ENCODE data around the gene MTHFR. TPM values are rescaled to one million over a fixed set of nuclear protein-coding genes. Genes with fewer than 3 reads are reported as not detected.

Gene MTHFR
- total RNA-seq, 2 experiments from 2014 or later, result 7.1 to 7.9 TPM

DNA sequence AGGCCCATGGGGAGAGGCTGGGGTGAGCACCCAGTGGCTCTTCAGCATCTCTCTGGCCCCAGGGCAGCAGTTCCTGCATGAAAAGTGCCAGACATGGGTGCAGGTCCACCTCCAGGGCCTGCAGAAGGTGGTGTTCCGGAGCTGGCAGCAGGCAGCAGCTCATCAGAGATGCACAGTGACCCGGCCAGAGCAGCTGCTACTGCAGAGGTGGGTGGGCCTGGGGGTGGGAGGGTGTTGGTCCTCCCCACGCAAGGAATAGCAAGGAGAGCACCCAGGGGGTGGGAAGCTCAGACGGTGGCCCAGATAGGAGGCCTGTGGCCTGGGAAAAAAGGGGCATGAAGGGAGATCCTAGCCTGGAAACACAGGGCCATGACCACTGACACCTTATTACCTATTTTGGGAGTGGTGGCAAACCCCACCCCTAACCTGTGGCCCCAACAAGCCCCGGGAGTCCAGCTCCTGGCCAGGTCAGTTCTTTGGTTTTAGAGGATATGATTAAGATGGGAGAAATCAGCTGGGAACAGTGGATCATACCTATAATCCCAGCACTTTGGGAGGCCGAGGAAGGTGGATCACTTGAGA lies 23.5 kb downstream of the MTHFR start:
- intact Hi-C loops (cut with micrococcal nuclease), result no loop called here
- Mint-ChIP-seq H3K4me3 (no peak overlapping the region), H3K4me1 (ENCODE audit: low read depth) (peaks cover 4% of the 10 kb centered on the region), H3K27ac (no peak overlapping the region), H3K27me3 (ENCODE audit: low read depth) (no peaks in the 10 kb centered on the region), H3K36me3 (ENCODE audit: low read depth) (no peaks in the 10 kb centered on the region), H3K9me3 (no peaks in the 10 kb centered on the region)
- DNase-seq, result no peak
- CTCF ChIA-PET, result interaction anchor here (0.6 to 1.0 kb wide), 2 partner anchors 126 to 542 kb away, joined by 3 to 4 read pairs; no protein-coding TSS in a partner anchor

DNA sequence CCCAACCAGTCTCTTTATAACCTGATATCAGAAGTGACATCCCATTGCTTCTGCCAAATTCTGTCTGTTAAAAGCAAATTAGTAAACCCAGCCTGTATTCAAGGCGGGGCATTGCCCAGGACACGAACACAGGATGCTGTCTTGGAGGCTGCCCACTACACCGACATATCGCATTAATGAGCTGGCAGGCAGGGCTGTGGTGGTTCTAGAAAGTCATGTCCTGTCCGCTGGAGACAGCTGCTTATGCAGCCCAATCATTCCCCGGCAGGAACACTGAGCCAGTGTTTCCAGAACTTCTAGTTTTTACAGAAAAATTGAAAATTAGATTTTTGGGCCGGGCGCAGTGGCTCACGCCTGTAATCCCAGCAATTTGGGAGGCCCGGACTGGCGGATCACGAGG lies 24.5 kb downstream of the MTHFR start:
- H3K27me3 Mint-ChIP-seq (ENCODE audit: low read depth), result no peaks in the 10 kb centered on the region
- no peaks in the 10 kb centered on the region for H3K9me3 Mint-ChIP-seq
- H3K27ac Mint-ChIP-seq, result no peak overlapping the region
- H3K36me3 Mint-ChIP-seq (ENCODE audit: low read depth), result no peaks in the 10 kb centered on the region
- DNase-seq, result no peak
- no peak overlapping the region for H3K4me3 Mint-ChIP-seq
- CTCF ChIA-PET, result no interaction called here
- intact Hi-C loops (cut with micrococcal nuclease), result no loop called here
- peaks cover 4% of the 10 kb centered on the region for H3K4me1 Mint-ChIP-seq (ENCODE audit: low read depth)

DNA sequence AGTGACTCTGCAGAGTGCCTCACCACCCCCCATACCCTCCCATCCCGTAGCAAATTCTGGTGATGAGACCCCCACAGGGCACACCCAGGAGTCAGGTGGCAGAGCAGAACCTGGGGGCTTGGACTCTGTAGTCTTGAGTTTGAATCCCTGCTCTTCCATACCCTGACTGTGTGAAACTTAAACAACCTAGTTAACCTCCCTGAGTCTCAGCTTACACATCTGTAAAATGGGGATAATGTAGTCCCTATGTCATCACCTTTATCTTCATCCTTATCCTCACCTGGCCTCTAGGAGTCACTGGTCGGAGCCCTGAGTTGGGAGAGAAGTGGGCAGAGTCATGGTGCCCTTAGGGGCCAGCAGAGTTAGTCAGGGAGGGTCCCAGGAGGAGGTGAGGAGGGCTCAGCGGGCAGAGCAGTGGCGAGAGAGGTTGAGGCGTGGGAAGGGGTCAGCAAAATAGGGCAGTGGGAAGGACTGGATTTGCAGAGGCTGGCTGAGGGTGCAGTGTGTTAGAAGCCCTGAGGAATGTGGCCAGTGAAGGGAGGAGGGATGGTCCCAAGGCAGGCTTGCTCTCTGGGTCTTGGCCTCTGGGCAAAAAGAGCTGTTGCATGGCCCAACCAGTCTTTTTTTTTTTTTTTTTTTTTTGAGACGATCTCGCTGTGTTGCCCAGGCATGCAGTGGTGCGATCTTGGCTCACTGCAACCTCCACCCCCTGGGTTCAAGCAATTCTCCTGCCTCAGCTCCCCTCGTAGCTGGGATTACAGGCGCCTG lies 25.2 kb downstream of the MTHFR start:
- H3K4me1 Mint-ChIP-seq (ENCODE audit: low read depth), result peaks cover 4% of the 10 kb centered on the region
- no peak overlapping the region for H3K4me3 Mint-ChIP-seq
- no peak for DNase-seq
- no peaks in the 10 kb centered on the region for H3K9me3 Mint-ChIP-seq
- no peaks in the 10 kb centered on the region for H3K36me3 Mint-ChIP-seq (ENCODE audit: low read depth)
- CTCF ChIA-PET, result no interaction called here
- no peaks in the 10 kb centered on the region for H3K27me3 Mint-ChIP-seq (ENCODE audit: low read depth)
- intact Hi-C loops (cut with micrococcal nuclease), result no loop called here
- H3K27ac Mint-ChIP-seq, result no peak overlapping the region

DNA sequence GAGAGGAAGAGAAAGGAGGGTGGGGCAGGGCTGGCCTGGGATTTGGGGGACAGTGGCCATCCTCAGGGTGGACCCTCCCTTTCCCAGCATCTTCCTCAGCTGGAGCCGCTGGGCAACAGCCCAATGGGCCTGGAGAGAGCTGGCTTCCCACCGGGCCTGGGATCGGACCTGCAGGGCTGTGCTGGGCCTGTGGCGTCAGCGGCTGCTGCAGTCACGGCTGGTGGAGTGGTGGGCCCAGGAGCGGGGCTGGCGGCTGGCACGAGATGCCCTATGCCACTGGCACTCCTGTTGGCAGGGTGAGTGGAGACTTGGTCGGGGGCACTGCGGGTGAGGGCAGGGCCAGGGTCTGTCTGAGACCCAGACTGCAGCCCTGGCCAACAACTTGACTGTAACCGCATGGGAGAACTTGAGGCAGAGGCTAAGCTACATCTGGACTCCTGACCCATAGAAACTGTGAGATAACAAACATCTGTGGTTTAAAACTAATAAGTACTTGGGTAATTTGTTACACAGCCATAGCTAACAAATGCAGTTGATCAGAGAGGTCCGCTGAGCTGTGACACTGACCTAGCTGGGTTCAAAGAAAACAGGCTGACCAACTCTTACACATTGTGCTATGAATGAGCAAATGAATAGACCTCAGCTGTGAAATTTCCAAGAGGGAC lies 25.9 kb downstream of the MTHFR start:
- Mint-ChIP-seq H3K27ac (no peak overlapping the region), H3K27me3 (ENCODE audit: low read depth) (no peaks in the 10 kb centered on the region), H3K4me3 (no peak overlapping the region), H3K4me1 (ENCODE audit: low read depth) (no peaks in the 10 kb centered on the region), H3K36me3 (ENCODE audit: low read depth) (no peaks in the 10 kb centered on the region), H3K9me3 (no peaks in the 10 kb centered on the region)
- intact Hi-C loops (cut with micrococcal nuclease), result no loop called here
- DNase-seq, result no peak
- CTCF ChIA-PET, result no interaction called here

DNA sequence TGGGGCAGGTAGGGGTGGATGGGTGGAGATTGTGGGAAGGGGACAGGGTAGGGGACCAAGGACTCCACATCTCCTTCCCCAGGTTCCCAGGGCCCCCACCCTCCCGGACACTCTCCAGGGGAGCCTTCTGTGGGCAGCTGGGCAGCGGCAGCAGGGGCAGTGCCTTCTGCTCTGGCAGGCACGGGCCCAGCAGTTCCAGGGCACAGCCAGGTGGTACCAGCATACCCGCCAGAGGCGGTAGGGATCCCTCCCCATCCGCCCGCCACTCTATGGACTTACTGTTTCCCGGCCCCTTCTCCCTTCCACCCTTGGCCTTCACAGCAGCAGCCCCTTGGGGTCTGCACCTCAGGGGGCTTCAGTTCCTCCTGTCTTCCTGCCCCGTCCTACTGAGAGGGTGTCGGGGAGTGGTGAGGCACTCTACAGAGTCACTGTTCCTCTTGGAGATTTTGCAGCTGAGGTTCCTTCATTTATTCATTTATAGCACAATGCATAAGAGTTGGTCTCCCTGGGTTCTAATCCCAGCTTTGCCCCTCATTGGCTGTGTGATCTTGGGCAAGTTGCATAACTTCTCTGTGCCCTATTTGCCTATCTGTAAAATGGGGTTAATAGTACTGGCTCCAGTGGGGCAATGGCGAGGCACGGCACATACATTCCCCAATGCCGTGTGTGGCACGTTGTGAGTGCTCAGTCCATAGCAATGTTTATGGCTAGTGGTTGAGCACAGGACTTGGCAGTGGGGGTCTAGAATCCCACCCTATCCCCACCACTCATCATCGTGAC lies 26.7 kb downstream of the MTHFR start:
- no peaks in the 10 kb centered on the region for H3K36me3 Mint-ChIP-seq (ENCODE audit: low read depth)
- no peaks in the 10 kb centered on the region for H3K27me3 Mint-ChIP-seq (ENCODE audit: low read depth)
- H3K9me3 Mint-ChIP-seq, result no peaks in the 10 kb centered on the region
- H3K4me3 Mint-ChIP-seq, result no peak overlapping the region
- DNase-seq, result no peak
- H3K4me1 Mint-ChIP-seq (ENCODE audit: low read depth), result no peaks in the 10 kb centered on the region
- intact Hi-C loops (cut with micrococcal nuclease), result no loop called here
- CTCF ChIA-PET, result no interaction called here
- no peak overlapping the region for H3K27ac Mint-ChIP-seq

DNA sequence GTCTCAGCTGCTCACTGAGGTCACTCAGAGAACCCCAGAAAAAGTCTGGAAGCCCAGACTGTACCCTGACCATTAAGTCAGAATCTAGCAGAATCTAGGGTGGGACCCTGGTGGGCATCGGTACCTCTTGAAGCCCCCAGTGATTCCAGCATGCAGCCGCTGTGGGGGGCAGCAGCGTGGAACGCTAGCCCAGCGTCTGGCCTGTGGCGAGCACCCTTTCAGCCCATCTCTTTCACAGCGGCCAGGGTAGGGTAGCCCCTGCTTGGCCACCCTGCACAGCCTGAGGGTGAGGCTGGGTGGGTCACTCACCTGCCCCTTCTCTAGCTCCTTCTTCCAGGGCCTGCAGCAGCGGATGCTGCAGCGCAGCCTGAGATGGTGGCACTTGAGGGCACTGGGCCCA lies 27.4 kb downstream of the MTHFR start:
- H3K9me3 Mint-ChIP-seq, result no peaks in the 10 kb centered on the region
- intact Hi-C loops (cut with micrococcal nuclease), result no loop called here
- H3K27ac Mint-ChIP-seq, result no peak overlapping the region
- no peak overlapping the region for H3K4me3 Mint-ChIP-seq
- DNase-seq, result no peak
- H3K4me1 Mint-ChIP-seq (ENCODE audit: low read depth), result no peaks in the 10 kb centered on the region
- no peaks in the 10 kb centered on the region for H3K36me3 Mint-ChIP-seq (ENCODE audit: low read depth)
- no peaks in the 10 kb centered on the region for H3K27me3 Mint-ChIP-seq (ENCODE audit: low read depth)
- CTCF ChIA-PET, result no interaction called here

DNA sequence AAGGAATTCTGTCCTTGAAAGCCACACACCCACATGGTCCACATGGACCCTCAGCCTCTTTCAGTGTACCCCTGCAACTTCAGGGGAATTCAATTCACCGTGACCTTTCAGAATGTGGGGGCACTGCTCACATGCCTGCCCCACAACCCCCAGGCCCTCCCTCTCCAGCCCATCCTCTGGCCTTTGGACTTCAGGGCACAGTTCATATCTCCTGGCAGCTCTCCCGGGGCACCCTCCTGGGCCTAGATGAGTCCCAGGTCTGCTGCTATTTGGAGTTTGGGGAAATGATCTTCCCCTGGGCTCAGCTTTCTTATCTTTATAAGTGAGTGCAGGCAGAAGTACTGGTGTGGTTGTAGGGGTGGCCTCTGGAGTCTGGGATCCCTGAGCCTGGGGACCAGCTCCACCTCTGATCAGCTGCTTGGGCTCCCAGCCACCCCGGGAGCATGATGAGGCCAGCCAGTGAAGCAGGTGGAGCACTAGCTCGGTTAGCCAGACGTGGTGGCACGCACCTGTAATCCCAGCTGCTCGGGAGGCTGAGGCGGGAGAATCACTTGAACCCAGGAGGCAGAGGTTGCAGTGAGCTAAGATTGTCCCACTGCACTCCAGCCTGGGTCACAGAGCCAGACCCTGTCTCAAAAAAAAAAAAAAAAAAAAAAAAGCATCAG lies 28.0 kb downstream of the MTHFR start:
- intact Hi-C loops (cut with micrococcal nuclease), result no loop called here
- Mint-ChIP-seq H3K9me3 (no peaks in the 10 kb centered on the region), H3K36me3 (ENCODE audit: low read depth) (no peaks in the 10 kb centered on the region), H3K27ac (no peak overlapping the region), H3K4me1 (ENCODE audit: low read depth) (no peaks in the 10 kb centered on the region), H3K4me3 (no peak overlapping the region), H3K27me3 (ENCODE audit: low read depth) (no peaks in the 10 kb centered on the region)
- CTCF ChIA-PET, result no interaction called here
- DNase-seq, result no peak

DNA sequence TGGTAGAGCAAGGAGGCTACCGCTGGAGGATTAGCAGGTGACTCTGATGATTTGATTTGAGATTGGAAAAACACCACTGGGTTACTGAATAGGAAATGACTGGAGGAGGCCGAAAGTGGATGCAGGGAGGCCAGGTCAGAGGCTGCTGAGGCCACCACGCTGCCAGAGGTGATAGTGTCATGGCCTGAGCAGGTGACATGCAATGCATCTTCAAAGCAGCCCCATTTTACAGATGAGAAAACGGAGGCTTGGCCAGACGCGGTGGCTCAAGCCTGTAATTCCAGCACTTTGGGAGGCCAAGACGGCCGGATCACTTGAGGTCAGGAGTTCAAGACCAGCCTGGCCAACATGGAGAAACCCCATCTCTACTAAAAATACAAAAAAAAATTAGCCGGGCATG lies 31.0 kb downstream of the MTHFR start:
- Mint-ChIP-seq H3K4me1 (ENCODE audit: low read depth) (no peaks in the 10 kb centered on the region), H3K27ac (no peak overlapping the region), H3K36me3 (ENCODE audit: low read depth) (no peaks in the 10 kb centered on the region), H3K27me3 (ENCODE audit: low read depth) (no peaks in the 10 kb centered on the region), H3K4me3 (no peak overlapping the region), H3K9me3 (no peaks in the 10 kb centered on the region)
- intact Hi-C loops (cut with micrococcal nuclease), result no loop called here
- DNase-seq, result no peak
- CTCF ChIA-PET, result no interaction called here

DNA sequence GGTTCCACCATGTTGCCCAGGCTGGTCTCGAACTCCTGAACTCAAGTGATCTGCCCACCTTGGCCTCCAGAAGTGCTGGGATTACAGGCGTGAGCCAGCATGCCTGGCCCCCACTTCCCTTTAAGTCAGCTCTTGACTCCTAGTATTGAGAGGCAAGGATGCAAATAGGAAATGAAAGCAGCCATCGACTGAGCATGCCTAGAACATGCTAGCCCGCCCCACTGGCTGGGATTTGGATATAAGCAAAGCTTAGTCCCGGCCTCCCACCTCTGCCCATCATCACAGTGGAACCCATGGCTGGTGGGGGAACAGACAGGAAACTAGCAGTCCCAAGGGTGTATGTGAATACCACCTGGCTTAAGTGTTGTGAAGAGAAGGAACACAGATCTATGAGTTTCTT lies 33.3 kb downstream of the MTHFR start:
- Mint-ChIP-seq H3K4me1 (ENCODE audit: low read depth) (no peaks in the 10 kb centered on the region), H3K9me3 (no peaks in the 10 kb centered on the region), H3K27me3 (ENCODE audit: low read depth) (no peaks in the 10 kb centered on the region), H3K4me3 (no peak overlapping the region), H3K36me3 (ENCODE audit: low read depth) (no peaks in the 10 kb centered on the region), H3K27ac (no peak overlapping the region)
- no peak for DNase-seq
- CTCF ChIA-PET, result no interaction called here
- intact Hi-C loops (cut with micrococcal nuclease), result no loop called here

DNA sequence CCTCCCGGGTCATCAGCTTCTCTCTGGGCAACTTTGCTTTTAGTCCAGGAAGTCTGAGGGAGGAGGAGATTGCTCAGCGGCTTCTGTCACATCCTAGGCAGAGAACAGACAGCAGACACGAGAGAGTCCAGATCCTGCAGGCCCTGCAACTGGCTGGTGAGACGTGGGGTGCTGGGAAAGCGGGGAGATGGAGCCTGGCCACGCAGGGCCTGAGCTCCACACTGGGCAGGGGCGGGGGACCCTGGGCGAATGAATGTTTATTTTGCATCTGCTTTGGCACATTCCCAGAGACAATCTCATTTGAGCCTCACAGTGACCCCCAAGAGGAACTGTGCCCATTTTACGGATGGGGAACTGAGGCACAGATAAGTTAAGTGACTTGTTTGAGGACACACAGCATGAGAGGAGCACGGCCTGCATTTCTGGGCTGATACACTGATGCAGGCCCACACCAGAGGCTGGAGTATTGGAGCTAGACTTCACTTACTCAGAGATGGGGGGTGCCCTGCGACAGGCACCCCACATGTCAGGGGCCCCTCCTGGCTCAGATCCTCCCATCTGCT lies 34.2 kb downstream of the MTHFR start:
- Mint-ChIP-seq H3K4me1 (ENCODE audit: low read depth) (no peaks in the 10 kb centered on the region), H3K4me3 (no peak overlapping the region), H3K27me3 (ENCODE audit: low read depth) (no peaks in the 10 kb centered on the region), H3K27ac (no peak overlapping the region), H3K36me3 (ENCODE audit: low read depth) (no peaks in the 10 kb centered on the region), H3K9me3 (no peaks in the 10 kb centered on the region)
- CTCF ChIA-PET, result no interaction called here
- no peak for DNase-seq
- intact Hi-C loops (cut with micrococcal nuclease), result no loop called here

DNA sequence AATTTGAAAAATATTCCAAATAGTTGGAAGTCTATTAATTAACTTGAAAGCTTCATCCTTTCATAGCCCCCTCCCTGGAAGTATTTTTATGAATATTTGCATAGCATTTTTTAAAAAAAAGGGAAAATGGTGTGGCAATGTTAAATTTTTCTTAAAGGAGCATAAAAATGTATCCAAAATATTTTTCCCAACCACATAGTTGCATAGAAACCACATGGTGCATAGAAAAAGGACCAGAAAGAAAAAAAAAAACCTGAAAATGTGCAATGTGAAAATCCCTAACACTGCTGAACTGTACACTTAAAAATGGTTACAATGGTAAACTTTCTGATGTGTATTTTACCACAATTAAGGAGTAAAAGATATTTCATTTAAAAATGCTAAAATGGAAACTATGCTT lies 35.8 kb downstream of the MTHFR start:
- no peak for DNase-seq
- Mint-ChIP-seq H3K4me3 (no peak overlapping the region), H3K9me3 (no peaks in the 10 kb centered on the region), H3K36me3 (ENCODE audit: low read depth) (no peaks in the 10 kb centered on the region), H3K4me1 (ENCODE audit: low read depth) (no peaks in the 10 kb centered on the region), H3K27ac (no peak overlapping the region), H3K27me3 (ENCODE audit: low read depth) (no peaks in the 10 kb centered on the region)
- intact Hi-C loops (cut with micrococcal nuclease), result no loop called here
- CTCF ChIA-PET, result no interaction called here

DNA sequence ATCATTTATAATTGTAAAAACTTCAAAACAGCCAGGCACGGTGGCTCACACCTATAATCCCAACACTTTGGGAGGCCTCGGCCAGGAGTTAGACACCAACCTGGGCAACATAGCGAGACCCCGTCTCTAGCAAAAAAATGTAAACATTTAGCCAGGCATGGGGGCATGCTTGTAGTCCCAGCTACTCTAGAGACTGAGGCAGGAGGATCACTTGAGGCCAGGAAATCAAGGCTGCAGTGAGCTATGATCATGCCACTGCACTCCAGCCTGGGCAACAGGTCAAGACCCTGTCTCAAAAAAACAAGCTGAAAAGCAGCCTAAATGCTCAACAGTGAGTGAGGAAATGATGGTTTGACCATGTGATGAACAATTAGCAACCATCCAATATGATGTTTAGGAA lies 36.5 kb downstream of the MTHFR start:
- DNase-seq, result no peak
- H3K27ac Mint-ChIP-seq, result no peak overlapping the region
- intact Hi-C loops (cut with micrococcal nuclease), result no loop called here
- no peaks in the 10 kb centered on the region for H3K36me3 Mint-ChIP-seq (ENCODE audit: low read depth)
- no peaks in the 10 kb centered on the region for H3K9me3 Mint-ChIP-seq
- H3K4me3 Mint-ChIP-seq, result no peak overlapping the region
- H3K27me3 Mint-ChIP-seq (ENCODE audit: low read depth), result no peaks in the 10 kb centered on the region
- no peaks in the 10 kb centered on the region for H3K4me1 Mint-ChIP-seq (ENCODE audit: low read depth)
- CTCF ChIA-PET, result no interaction called here
